GM13977 (cell line): Measurements from ENCODE around the gene ITSN1.
A peak's percentile ranks its signal among the peaks of the same experiment; 100 is the strongest.

Source experiments
- DNase-seq: peaks from one replicate; pipeline ENCODE4 v3.0.0; 2012; ENCODE audit warnings: low spot score
- in situ Hi-C: fragments of 300-500 bp; cut with MboI; formaldehyde crosslinking; loops from one replicate; pipeline ENCODE4 v1.12.0; 2022; ENCODE audit warnings: low sequenced_read_pairs, low pct_unique_long_range_greater_than_20kb, mixed read lengths, inconsistent platforms; ENCODE audit not compliant: unreplicated experiment
- TF ChIP-seq, protein P1 (sequence below): IDR thresholded peaks from 2 replicates; pipeline ENCODE4 v1.5.1; 2012; ENCODE audit warnings: mild to moderate bottlenecking, control low read depth; ENCODE audit not compliant: insufficient read depth; ENCODE audit errors: extremely low read depth, missing control alignments

Gene ITSN1

DNA sequence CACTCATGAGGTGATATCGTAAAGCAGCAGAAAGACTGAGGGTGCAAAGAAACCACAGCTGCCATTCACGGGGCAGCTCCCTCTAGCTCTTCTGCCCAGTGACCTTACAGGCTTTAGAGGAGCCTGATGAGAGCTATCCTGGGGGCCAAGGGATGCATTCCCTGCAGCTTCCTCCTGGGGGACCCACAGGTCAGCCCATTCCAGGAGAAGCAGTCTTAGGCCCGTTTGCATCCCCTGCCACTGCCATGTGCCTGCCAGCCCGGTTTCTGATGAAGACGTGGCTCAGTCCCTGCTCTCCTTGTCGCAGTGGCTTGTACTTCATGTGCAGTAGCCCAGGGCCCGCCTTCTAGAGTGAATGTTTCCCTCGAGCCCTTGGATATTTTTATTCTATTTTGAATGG is 250.6 kb downstream of the ITSN1 start:
- TF ChIP-seq, protein P1, sequence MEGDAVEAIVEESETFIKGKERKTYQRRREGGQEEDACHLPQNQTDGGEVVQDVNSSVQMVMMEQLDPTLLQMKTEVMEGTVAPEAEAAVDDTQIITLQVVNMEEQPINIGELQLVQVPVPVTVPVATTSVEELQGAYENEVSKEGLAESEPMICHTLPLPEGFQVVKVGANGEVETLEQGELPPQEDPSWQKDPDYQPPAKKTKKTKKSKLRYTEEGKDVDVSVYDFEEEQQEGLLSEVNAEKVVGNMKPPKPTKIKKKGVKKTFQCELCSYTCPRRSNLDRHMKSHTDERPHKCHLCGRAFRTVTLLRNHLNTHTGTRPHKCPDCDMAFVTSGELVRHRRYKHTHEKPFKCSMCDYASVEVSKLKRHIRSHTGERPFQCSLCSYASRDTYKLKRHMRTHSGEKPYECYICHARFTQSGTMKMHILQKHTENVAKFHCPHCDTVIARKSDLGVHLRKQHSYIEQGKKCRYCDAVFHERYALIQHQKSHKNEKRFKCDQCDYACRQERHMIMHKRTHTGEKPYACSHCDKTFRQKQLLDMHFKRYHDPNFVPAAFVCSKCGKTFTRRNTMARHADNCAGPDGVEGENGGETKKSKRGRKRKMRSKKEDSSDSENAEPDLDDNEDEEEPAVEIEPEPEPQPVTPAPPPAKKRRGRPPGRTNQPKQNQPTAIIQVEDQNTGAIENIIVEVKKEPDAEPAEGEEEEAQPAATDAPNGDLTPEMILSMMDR, result no peak
- in situ Hi-C loops, result no loop called here
- no peak for DNase-seq

- TF ChIP-seq, protein P1, result no peak
- in situ Hi-C loops, result no loop called here
- DNase-seq, result no peak
Observed at GRCh38 chr21:33893917-33894316, 251.6 kb downstream of the ITSN1 start.

DNA sequence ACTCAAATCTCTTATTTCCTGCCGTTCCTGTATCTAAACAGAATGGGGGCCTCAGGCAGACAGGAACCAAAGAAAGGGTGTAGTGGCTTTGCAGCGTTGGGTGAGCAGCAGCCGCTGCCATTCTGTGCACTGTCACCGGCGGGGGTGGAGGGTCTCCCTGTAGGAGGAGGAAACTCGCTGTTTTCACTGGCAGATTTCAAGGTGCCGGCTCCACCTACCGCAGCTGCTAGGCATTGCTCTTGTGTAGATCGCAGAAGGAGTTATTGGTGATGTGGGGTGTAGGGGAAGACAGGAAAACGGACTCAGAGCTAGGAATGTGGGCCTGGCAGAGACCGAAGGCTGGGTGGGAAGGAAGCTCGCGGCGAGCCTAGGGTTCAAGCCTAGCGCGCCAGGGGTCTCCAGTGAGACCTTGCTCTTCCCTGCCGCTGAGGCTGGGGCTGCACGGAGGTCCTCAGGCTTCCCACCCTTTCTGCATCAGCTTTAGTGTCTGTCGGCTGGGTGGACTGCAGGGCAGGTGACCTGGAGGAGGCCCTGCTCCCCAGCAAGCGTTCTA is 252.5 kb downstream of the ITSN1 start:
- in situ Hi-C loops, result no loop called here
- TF ChIP-seq, protein P1, result peak; percentile 55
- DNase-seq, result peak; percentile 77

GRCh38 chr21:33895356-33895755 is 253.1 kb downstream of the ITSN1 start:
- TF ChIP-seq, protein P1, result no peak
- in situ Hi-C loops, result no loop called here
- no peak for DNase-seq

DNA sequence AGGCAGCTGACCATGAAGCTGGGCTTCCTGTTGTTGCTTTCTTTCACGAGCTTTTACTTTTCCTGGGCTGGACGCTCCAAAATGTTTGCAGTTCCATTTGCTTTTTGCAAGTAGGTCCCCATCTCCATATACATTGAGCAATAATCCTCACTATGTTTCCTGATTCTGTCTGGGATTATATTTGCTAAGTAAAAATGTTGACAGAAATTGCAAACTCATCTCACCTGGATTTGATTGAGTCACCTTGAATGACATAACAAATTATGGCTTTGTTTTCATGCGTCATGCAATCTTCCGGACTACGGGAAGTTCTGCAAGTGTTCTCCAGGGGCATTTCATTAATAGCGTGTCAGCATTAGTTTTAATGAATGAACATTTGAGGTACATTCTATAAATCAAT is 254.4 kb downstream of the ITSN1 start:
- DNase-seq, result no peak
- TF ChIP-seq, protein P1, result no peak
- in situ Hi-C loops, result no loop called here

GRCh38 chr21:33897098-33897497 is 254.8 kb downstream of the ITSN1 start:
- DNase-seq, result no peak
- in situ Hi-C loops, result no loop called here
- TF ChIP-seq, protein P1, result no peak

- in situ Hi-C loops, result no loop called here
- TF ChIP-seq, protein P1, result no peak
- no peak for DNase-seq
Observed at GRCh38 chr21:33897739-33898138, 255.4 kb downstream of the ITSN1 start.
